Prostate gland (tissue), 2 donors: ENCODE results near the gene CD248.

ENCODE experiments used
- CTCF ChIP-seq, 4 experiments: fragments of 200-600 bp in 2 of 4; fragments of 450-650 bp in 2 of 4; sonication (generic) in 2 of 4; IDR thresholded peaks; 1 replicate in 3 of 4; 2 replicates in 1 of 4; pipeline ENCODE4 v1.5.1; 2016 to 2019; ENCODE audit warnings: antibody characterized with exemption in 4 of 4, mild to moderate bottlenecking in 2 of 4, moderate library complexity in 2 of 4
- POLR2A ChIP-seq: fragments of 450-650 bp; IDR thresholded peaks from one replicate; pipeline ENCODE4 v1.6.1; 2016; ENCODE audit warnings: antibody characterized with exemption, mild to moderate bottlenecking

GRCh38 chr11:66318600-66318970 lies 1.7 kb upstream of the CD248 start:
- TF ChIP-seq POLR2A (no peak), CTCF (IDR thresholded peaks at IDR 0.05) (no peak)
